ENCODE measurements around the gene SULT1C2. TPM values are rescaled to one million over a fixed set of nuclear protein-coding genes. Genes with fewer than 3 reads are reported as not detected.

The SULT1C2 gene
- total and polyA plus RNA-seq, 4 donors: 1.7 to 20.5 (median 3.7) TPM

DNA sequence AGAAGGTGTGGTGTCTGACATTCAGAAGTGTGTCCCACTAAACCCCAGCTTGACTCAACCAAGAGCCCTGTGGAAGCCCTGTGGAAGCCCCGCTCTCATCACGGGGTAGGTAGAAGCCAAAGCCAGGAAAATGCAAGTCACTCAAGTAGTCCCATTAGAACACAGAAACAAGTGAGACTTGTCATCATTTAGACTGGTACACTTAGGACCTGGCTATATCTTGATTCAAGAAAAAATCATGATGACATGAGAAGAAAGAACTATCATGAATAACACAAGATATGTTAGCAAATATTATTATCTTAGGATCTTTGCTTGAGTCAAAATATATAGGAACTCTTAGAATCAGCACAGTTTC, 60.9 kb downstream of the SULT1C2 start:
- WGBS, 2 donors: 84 to 87% methylated on average over 2 of the region's 2 CpGs
- no peak for ATAC-seq (ENCODE audit: insufficient read depth, low FRiP score)
- no peaks in the 10 kb centered on the region for H3K36me3 ChIP-seq (ENCODE audit: control insufficient read depth in 4 of 4, insufficient read depth in 4 of 4, low read length in 4 of 4)
- H3K4me3 ChIP-seq: no peak overlapping the region
- H3K9me3 ChIP-seq (ENCODE audit: control insufficient read depth in 4 of 4, insufficient read depth in 3 of 4, low read length in 3 of 4): peaks cover 0 to 2% (median 0%) of the 10 kb centered on the region in 4 donors
- H3K27ac ChIP-seq (ENCODE audit: low read depth in 1 of 2, low read length in 1 of 2): no peak overlapping the region
- DNase-seq: no peak
- no peaks in the 10 kb centered on the region for H3K4me1 ChIP-seq (ENCODE audit: control insufficient read depth in 5 of 5, insufficient read depth in 5 of 5, low read length in 5 of 5)
- no peak overlapping the region for H3K9ac ChIP-seq (ENCODE audit: insufficient read depth in 1 of 2, low read length in 2 of 2)
- TF ChIP-seq CTCF (IDR thresholded peaks at IDR 0.05; ENCODE audit: control extremely low read depth, extremely low read depth): no peak
- no peaks in the 10 kb centered on the region for H3K27me3 ChIP-seq (ENCODE audit: control insufficient read depth in 3 of 3, insufficient read depth in 3 of 3, low read length in 2 of 3)

- Histone ChIP-seq H3K9me3 (ENCODE audit: control insufficient read depth in 4 of 4, insufficient read depth in 3 of 4, low read length in 3 of 4) (no peaks in the 10 kb centered on the region), H3K27me3 (ENCODE audit: control insufficient read depth in 3 of 3, insufficient read depth in 3 of 3, low read length in 2 of 3) (no peaks in the 10 kb centered on the region), H3K36me3 (ENCODE audit: control insufficient read depth in 4 of 4, insufficient read depth in 4 of 4, low read length in 4 of 4) (no peaks in the 10 kb centered on the region), H3K4me3 (no peak overlapping the region), H3K9ac (ENCODE audit: insufficient read depth in 1 of 2, low read length in 2 of 2) (no peak overlapping the region), H3K27ac (ENCODE audit: low read depth in 1 of 2, low read length in 1 of 2) (no peak overlapping the region), H3K4me1 (ENCODE audit: control insufficient read depth in 5 of 5, insufficient read depth in 5 of 5, low read length in 5 of 5) (no peaks in the 10 kb centered on the region)
- ATAC-seq (ENCODE audit: insufficient read depth, low FRiP score) (no peak), DNase-seq (no peak)
- TF ChIP-seq CTCF (IDR thresholded peaks at IDR 0.05; ENCODE audit: control extremely low read depth, extremely low read depth): no peak
Measured at GRCh38 chr2:108351889-108352288, 63.2 kb downstream of the SULT1C2 start.

DNA sequence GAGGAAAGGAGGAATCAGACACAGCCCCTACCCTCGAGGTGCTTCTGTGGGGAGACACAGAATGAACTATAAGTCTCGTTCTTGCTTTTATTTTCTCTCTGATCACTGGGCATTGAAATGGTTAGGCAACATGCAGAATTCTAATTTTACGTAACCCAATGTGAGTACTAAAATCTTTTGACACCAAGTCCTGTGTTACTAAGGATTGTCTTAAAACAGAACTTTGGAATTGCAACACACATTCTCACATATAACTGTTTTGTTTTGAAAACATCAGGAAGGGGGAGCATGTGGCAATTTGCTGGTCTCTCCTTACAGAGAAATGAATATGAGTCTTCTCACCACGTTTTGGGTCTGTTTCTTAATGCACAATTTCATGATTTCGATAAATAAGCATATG, 65.4 kb downstream of the SULT1C2 start:
- 39 to 60% methylated on average over 5 of the region's 5 CpGs for WGBS, 2 donors

More for the DNA sequence above, 65.4 kb downstream of the SULT1C2 start:
- no peak for ATAC-seq (ENCODE audit: insufficient read depth, low FRiP score)
- H3K4me3 ChIP-seq: no peak overlapping the region
- no peak overlapping the region for H3K27ac ChIP-seq (ENCODE audit: low read depth in 1 of 2, low read length in 1 of 2)
- no peaks in the 10 kb centered on the region for H3K27me3 ChIP-seq (ENCODE audit: control insufficient read depth in 3 of 3, insufficient read depth in 3 of 3, low read length in 2 of 3)
- H3K4me1 ChIP-seq (ENCODE audit: control insufficient read depth in 5 of 5, insufficient read depth in 5 of 5, low read length in 5 of 5): no peaks in the 10 kb centered on the region
- no peak for DNase-seq
- no peak for TF ChIP-seq CTCF (IDR thresholded peaks at IDR 0.05; ENCODE audit: control extremely low read depth, extremely low read depth)
- no peaks in the 10 kb centered on the region for H3K36me3 ChIP-seq (ENCODE audit: control insufficient read depth in 4 of 4, insufficient read depth in 4 of 4, low read length in 4 of 4)
- no peak overlapping the region for H3K9ac ChIP-seq (ENCODE audit: insufficient read depth in 1 of 2, low read length in 2 of 2)
- no peaks in the 10 kb centered on the region for H3K9me3 ChIP-seq (ENCODE audit: control insufficient read depth in 4 of 4, insufficient read depth in 3 of 4, low read length in 3 of 4)

Measured in lung (tissue), 12 donors.